Cardiac muscle cell (in vitro differentiated cells and primary cell): Measurements from ENCODE around the gene IRAG1. TPM values are rescaled to one million over a fixed set of nuclear protein-coding genes. Genes with fewer than 3 reads are reported as not detected.

Experiments
- DNase-seq, 2 donors: peaks; one replicate each; pipeline versions ENCODE4 v3.0.0 to v3.0.0-alpha.2; 2010 to 2017; ENCODE audit warnings: low read depth in 1 of 2, low spot score in 1 of 2
- H3K27ac ChIP-seq: fragments of 200-600 bp; sonication (generic); 2 replicates; pipeline ENCODE4 v1.5.1; 2016
- H3K27me3 ChIP-seq: fragments of 200-600 bp; sonication (generic); 2 replicates; pipeline ENCODE4 v1.6.0; 2016; ENCODE audit warnings: control low read depth
- H3K36me3 ChIP-seq: fragments of 200-600 bp; sonication (generic); 2 replicates; pipeline ENCODE4 v1.5.1; 2016; ENCODE audit warnings: control low read depth
- H3K4me1 ChIP-seq: fragments of 200-600 bp; sonication (generic); 2 replicates; pipeline ENCODE4 v1.8.1; 2017; ENCODE audit warnings: low read depth, mild to moderate bottlenecking, mixed run types
- H3K4me3 ChIP-seq: fragments of 200-600 bp; sonication (generic); 2 replicates; pipeline ENCODE4 v1.5.1; 2016; ENCODE audit warnings: mild to moderate bottlenecking
- H3K9me3 ChIP-seq: fragments of 200-600 bp; sonication (generic); 2 replicates; pipeline ENCODE4 v1.5.1; 2017; ENCODE audit warnings: low read depth, mild to moderate bottlenecking, control low read depth
- polyA plus RNA-seq: library from polyadenylated mRNA; unstranded; fragments of >200 nt; fragmentation: Nextera tagmentation; extraction: Ambion mirVana; gene quantifications from 2 replicates; pipeline ENCODE4 v1.2.1, GENCODE V29; 2016
- total RNA-seq: library from RNA; depleted of rRNA; stranded (reverse); fragments of >200 nt; gene quantifications from 2 replicates; pipeline ENCODE4 v1.2.3, GENCODE V29; 2016
- TF ChIP-seq, protein P1 (sequence below): IDR thresholded peaks from 2 replicates; pipeline ENCODE4 v1.5.1; 2012; ENCODE audit warnings: low read depth, mild to moderate bottlenecking, low read length

The IRAG1 gene
- total and polyA plus RNA-seq, 2 experiments from 2014 or later: 3.1 to 7.3 TPM

DNA sequence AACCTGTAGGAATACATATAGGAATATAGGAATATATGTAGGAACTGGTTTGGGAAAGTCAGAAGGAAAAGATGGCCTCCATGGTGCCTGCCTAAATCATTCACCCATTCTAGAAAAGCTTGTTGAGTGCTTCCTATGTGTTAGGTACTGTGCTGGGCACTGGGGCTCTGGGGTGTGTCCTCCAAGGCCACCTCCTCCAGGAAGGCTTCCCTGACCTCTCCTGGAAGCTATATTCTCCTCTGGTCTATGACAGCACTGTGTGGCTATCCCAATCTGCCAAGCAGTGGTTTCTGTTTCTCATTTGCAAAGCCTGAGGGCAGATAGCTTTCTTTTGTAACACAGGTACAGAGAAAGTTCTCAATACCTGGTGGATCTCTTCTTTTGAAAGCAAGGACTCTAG is 30.2 kb downstream of the IRAG1 start:
- Histone ChIP-seq H3K27me3 (no peaks in the 10 kb centered on the region), H3K4me1 (no peaks in the 10 kb centered on the region), H3K9me3 (no peaks in the 10 kb centered on the region), H3K36me3 (no peaks in the 10 kb centered on the region), H3K4me3 (no peak overlapping the region), H3K27ac (no peak overlapping the region)
- TF ChIP-seq, protein P1, sequence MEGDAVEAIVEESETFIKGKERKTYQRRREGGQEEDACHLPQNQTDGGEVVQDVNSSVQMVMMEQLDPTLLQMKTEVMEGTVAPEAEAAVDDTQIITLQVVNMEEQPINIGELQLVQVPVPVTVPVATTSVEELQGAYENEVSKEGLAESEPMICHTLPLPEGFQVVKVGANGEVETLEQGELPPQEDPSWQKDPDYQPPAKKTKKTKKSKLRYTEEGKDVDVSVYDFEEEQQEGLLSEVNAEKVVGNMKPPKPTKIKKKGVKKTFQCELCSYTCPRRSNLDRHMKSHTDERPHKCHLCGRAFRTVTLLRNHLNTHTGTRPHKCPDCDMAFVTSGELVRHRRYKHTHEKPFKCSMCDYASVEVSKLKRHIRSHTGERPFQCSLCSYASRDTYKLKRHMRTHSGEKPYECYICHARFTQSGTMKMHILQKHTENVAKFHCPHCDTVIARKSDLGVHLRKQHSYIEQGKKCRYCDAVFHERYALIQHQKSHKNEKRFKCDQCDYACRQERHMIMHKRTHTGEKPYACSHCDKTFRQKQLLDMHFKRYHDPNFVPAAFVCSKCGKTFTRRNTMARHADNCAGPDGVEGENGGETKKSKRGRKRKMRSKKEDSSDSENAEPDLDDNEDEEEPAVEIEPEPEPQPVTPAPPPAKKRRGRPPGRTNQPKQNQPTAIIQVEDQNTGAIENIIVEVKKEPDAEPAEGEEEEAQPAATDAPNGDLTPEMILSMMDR: no peak
- DNase-seq: no peak

DNA sequence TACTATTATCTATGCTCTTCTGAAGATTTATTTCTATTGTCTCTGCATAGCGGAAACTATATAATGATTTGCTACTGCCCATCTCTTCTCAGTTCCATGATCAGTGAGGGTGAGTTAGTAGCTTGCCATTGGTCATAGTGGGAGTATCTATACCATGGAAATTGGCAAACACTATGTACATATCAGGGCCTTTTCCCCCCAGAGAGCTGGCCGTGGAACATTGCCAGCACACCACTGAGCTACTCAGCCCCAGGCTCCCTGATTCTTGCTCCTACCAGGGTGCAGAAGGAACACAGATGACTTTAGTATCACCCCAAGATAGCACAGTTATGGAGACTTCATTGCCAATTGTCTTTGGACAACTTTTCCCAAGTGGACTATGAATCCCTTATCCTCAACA is 33.2 kb downstream of the IRAG1 start:
- TF ChIP-seq, protein P1: no peak
- H3K4me1 ChIP-seq: peaks cover 14% of the 10 kb centered on the region
- H3K4me3 ChIP-seq: no peak overlapping the region
- DNase-seq: no peak
- H3K36me3 ChIP-seq: no peaks in the 10 kb centered on the region
- H3K27ac ChIP-seq: no peak overlapping the region
- H3K9me3 ChIP-seq: no peaks in the 10 kb centered on the region
- H3K27me3 ChIP-seq: no peaks in the 10 kb centered on the region

DNA sequence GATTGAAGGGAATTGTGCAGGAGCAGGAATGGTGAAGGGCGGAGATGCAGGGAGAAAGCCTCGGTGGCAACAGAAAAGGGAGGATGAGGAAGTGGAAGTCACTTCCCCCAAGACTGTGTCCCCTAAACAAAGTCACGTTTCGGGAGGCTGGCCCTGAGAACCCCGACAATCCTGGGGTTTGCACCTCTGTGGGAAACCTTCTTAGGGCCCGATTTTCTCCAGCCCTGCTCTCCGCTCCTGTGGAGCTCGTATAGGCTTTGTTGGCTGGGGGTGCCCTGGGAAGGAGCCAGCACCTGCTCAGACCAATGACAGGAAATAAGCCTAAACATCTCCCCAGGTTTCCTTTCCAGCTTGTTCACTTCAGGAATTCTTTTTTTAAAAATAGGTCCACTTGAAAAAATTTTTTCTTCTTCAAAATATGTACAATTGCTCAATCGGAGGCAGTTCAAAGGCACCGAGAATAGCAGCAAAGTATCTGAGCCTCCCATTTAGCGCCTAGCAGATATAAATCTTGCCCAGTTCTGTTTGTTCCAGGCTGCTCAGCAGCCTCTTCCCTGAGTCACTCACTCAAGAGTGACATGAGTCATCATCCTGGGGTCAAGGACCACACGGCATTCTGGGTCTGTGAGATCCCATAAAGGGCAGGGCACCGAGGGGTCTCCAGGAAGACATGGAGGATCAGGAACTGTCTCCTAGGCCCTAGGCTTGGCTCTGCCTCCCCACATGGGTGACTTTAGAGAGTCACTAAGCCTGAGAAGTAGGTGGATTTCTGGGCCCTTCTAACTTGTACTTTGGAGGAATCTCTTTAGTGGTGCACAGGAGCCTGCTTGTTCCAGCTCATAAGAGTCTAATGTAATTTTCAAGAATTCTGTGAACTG is 34.0 kb downstream of the IRAG1 start:
- H3K4me1 ChIP-seq: peaks cover 15% of the 10 kb centered on the region
- TF ChIP-seq, protein P1: no peak
- no peak overlapping the region for H3K4me3 ChIP-seq
- peak in 1 of 2 donors; percentile 77 for DNase-seq
- H3K9me3 ChIP-seq: no peaks in the 10 kb centered on the region
- no peaks in the 10 kb centered on the region for H3K36me3 ChIP-seq
- H3K27ac ChIP-seq: peak overlapping the region; percentile 77
- no peaks in the 10 kb centered on the region for H3K27me3 ChIP-seq

DNA sequence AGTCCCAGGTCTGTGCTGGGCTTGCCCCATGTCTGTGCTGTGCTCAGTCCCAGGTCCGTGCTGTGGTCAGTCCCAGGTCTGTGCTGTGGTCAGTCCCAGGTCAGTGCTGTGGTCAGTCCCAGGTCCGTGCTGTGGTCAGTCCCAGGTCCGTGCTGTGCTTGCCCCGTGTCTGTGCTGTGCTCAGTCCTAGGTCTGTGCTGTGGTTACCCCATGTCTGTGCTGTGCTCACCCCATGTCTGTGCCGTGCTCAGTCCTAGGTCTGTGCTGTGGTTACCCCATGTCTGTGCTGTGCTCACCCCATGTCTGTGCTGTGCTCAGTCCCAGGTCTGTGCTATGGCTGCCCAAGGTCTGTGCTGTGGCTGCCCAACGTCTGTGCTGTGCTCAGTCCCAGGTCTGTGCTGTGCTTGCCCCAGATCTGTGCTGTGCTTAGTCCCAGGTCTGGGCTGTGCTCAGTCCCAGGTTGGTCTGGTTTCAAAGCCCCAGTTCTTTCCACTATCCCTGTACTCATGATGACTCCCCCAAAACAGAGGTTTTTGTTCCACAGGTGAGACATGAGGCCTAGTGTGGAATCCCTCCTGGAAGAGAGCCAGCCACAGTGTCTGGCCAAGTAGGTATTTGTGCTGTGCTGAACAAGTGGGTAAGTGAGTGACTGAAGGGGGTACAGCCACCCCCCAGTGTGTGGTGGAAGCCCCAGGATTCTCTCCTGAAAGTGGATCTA is 34.8 kb downstream of the IRAG1 start:
- H3K27me3 ChIP-seq: no peaks in the 10 kb centered on the region
- H3K9me3 ChIP-seq: no peaks in the 10 kb centered on the region
- no peaks in the 10 kb centered on the region for H3K36me3 ChIP-seq
- TF ChIP-seq, protein P1: no peak
- no peak for DNase-seq
- peaks cover 15% of the 10 kb centered on the region for H3K4me1 ChIP-seq
- peak overlapping the region; percentile 77 for H3K27ac ChIP-seq
- H3K4me3 ChIP-seq: no peak overlapping the region

DNA sequence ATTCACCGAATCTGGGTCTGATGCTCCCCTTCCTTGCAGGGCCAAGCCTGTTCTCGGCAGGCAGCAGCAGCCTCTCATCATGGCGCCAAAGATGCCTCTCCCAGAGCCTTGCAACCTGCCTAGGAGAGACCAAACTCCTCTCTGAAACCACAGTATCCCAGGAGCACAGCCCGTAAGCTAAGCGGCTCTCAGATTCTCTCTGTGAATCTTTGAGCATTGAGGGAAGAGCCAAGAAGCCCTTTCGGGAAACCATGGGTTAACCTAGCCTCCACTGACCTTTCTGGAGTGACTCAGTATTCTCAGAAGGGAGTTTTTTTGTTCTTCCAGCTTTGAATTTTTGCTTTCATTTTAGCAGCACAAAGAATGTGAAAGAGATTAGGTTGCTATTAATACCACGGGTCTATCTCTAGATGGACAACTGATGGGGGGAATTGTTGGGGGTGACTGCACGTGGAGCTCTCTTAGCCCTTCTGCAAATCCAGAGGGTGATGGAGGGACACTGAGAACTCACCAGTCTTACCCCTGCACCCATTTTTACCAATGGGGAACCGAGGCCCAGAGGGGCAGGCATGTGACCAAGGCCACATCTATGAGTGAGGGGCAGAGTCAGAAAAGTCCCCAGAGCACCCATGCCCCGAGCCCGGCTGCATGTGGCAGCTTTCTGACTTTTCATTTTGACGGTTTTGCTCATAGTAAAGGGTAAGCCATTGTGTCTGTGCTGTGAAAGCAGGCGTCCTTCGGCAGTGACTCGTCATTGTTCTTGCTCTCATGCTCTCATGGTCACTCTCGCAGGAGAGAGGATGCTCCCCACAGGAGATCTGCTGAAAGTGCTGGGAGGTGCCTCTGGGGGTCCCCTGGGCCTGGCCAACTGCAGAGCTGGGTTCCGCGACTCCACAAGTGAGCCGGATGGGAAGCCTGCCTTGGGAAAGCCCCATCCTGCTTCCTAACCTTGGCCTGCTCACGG is 36.0 kb downstream of the IRAG1 start:
- TF ChIP-seq, protein P1: no peak
- DNase-seq: peak in 1 of 2 donors; percentile 82
- H3K4me1 ChIP-seq: peaks cover 15% of the 10 kb centered on the region

More for the DNA sequence above, 36.0 kb downstream of the IRAG1 start:
- Histone ChIP-seq H3K27ac (no peak overlapping the region), H3K36me3 (no peaks in the 10 kb centered on the region), H3K27me3 (no peaks in the 10 kb centered on the region), H3K9me3 (no peaks in the 10 kb centered on the region), H3K4me3 (no peak overlapping the region)
